Activated gamma-delta T cell treated with anti-CD3 and anti-CD28 coated beads, Interleukin-2, amount 50 U/mL, for 16 hours (primary cell): ENCODE data around the gene SPTA1.

Source experiments
- DNase-seq: peaks from one replicate; pipeline ENCODE4 v3.0.0-alpha.2; 2020; ENCODE audit warnings: low read depth

The SPTA1 gene

DNA sequence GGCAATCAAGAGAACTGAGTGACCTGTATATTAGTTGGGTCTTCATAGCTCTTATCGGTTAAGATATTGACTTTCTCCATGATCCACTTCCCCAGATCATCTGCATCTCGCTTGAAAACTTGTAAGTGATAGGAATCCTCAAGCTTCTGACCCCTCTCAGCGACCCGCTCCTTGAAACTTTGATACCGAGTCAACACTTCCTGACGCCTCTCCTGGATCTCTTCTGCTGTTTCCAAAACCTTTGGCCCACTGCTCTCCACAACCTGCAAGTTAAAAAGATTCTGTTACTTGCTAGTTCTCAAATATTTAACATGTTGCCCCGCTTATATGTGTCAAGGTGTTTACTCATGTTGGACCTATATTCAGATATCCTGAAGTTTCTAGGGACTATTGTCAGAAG is 1.4 kb downstream of the SPTA1 start:
- no peak for DNase-seq

DNA sequence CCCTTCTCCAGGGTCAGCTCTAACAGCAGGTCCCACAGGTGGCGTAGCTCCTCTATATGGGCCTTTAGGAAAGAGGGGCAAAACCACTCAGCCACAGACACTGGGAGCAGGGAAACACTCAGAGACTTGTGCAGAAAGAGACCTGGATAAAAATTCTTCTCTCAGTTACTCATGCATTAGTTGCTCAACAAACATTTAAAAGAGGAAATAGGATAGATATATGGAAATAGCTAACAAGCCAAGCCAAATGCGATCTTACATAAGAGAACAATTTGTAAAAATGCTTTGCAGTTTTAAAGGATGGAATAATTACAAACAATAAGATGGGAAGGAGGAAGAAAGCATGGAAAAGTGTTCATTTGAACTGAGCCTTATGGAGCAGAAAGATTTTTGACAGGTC is 4.9 kb downstream of the SPTA1 start:
- DNase-seq = no peak

DNA sequence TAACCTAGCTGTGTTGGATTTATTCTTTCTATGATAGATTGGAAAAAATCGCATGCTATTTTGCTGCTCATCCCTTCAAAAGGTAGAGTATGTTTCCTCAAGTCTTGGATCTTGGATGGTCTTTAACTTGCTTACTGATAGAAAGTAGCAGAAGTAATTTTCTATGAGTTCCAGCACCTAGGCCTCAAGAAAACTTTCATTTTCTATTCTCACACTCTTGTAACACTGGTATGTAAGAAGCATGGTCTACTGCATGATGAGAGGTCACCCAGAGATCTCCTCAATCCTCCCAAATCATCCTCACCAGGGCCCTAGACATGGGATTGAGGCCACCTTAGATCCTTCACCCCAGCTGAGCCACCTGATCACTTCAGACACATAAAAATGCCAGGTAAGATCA is 7.2 kb downstream of the SPTA1 start:
- DNase-seq = no peak

DNA sequence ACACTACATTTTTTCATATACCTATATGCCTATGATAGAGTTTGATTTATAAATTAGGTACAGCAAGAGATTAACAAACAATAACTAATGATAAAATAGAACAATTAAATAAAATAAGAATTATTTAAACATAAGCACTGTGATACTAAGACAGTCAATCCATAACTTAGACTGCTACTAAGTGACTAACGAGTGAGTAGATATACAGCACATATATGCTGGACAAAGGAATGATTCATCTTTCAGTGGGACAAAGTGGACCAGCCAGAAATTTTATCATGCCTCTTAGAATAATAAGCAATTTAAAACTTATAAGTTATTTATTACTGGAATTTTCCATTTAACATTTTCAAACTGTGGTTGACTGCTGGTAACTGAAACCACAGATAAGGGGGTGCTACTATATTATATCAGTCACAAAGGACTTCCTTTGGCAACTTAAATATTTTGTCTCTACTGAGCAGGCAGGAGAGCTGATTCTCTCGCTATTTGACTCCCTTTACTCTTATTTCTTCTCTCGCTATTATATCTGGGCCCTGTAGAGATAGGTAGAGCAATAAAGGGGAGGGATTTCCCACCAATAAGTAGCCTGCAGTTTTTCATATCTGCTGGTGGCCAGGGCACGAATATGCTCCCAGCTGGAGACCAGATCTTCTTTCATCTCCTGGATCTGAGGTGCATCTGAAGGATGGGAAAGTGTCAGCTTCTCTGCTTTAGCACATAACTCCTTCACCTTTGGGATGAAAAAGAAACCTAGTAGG is 10.8 kb downstream of the SPTA1 start:
- DNase-seq = no peak

DNA sequence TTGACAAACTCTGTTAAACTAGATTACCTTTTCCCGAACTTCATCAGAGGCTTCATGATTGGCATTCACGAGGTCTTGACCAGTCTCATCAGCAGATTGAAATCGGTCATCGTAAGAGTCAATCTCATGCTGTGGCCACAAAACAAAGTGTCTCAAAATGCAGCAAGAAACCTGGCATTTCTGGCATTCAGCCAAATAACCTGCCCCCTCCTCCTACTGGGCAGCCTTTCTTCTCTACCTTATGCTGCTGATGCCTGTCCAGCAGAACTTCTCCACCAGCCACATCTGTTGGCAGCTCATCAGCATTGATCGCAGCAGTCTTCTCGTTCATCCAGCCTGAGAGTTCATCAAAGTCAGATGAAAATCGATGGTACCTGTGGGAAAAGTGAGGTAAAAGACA is 12.2 kb downstream of the SPTA1 start:
- no peak for DNase-seq

DNA sequence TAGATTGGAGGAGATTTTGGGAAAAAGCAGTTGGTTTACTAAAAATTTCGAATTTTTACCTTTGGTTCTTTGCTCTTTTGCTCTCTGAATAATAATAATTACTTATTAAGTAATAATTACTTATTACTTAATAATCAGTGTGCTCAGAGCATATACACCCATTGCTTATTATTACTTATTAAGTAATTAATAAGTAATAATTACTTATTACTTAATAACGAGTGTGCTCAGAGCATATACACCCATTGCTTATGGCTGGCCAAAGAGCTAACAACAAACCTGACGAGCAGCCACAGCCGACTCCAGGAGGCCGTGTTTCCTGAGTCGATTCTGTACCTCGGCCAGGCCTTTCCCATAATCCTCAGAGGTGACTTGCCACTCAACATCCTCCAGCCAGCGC is 20.5 kb downstream of the SPTA1 start:
- DNase-seq = no peak

DNA sequence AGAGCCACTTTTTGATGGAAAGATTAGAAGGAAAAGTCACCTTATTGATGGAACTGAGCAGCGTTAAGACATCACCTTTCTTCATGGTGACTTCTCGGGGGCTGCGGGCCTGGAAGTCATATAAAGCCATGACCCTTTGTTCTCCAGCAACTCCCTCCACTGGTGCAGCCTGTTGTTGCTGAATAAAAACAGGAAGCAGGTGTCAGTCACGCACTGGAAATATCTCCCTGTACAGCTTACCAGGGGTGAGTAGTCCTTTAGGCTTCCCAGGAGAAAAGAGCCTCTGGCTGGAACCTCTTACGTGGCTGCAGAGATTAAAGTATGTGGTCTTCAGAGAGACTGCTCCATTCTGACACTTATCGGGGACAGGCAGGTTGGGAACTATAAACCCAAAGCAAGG is 31.9 kb downstream of the SPTA1 start:
- DNase-seq = no peak

DNA sequence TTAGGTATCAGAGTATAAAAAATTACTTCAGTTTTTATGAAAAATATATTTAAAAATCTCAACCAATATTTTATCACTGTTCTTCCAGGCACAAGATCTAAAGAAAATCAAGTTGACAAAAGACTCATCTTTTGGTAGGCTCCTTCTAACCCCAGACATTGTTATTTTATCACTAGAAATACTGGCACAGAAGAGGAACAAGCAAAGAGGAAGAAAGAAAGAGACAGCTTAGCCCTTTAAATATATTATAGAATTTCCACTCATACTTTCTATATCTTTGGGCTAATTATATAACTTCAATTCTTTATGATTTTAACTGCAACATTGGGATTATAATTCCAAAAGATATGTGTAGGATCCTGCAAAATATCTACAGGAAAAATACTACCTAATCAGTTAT is 32.4 kb downstream of the SPTA1 start:
- no peak for DNase-seq

DNA sequence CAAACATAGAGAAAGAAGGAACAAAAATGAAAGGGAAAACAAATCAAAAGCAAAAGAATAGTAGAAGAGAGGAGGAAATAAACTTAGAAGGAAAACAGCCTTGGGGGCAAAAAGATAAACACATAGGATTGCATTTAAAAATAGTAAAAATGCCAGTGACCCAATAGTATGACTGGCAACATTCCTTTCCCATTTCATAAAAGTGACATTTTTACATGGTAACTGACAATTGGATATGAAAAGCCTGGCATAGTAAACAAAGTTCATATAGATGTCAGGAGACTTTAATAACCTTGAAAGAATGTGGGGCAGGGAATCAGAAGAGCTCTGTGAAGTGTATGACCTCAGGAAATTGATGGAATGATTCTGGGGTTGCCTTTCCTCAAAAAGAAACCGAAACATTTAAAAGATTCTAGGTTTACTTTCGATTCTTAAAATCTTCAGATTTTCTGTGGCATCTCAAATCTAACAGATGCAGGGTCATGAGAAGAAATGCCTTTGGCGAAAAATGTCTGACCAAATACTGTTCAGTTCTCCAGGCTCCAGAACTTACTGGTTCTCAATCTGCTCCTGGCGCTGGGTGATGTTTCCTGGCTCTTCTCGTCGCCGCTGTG is 33.7 kb downstream of the SPTA1 start:
- DNase-seq = no peak

DNA sequence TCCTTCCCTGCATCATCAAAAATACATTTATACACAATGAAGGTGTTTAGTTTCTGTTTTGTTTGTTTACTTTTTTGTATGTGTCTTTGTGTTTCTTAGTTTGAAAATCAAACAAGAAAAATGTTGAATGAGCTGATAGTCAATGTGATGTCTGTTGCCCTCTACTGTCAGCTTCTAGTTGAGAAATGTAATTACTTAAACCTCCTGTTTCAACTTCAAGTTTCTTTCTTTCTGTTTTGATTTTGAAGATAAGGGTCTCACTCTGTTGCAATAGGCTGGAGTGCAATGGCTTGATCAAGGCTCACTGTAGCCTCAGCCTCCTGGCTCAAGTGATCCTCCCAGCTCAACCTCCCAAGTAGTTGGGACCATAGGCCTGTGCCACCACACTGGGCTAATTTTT is 37.5 kb downstream of the SPTA1 start:
- DNase-seq = no peak

DNA sequence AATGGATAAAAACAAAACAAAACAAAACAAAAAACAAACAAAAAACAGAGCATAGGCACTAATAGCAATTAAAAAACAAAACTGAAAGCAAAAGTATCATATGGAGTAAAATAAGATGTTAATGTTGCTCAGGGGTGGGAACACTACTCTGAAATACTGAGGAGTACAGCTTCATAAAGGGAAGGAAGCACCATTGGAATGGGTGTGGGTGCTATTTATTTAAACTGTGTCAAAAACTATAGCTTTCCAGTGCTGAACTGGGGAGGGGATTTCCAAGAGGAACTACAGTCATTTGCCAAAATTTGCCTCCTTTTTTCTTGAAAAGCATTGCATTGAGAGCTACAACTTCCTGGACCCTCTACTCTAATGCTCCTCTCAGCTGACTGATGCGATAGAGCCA is 40.0 kb downstream of the SPTA1 start:
- no peak for DNase-seq

DNA sequence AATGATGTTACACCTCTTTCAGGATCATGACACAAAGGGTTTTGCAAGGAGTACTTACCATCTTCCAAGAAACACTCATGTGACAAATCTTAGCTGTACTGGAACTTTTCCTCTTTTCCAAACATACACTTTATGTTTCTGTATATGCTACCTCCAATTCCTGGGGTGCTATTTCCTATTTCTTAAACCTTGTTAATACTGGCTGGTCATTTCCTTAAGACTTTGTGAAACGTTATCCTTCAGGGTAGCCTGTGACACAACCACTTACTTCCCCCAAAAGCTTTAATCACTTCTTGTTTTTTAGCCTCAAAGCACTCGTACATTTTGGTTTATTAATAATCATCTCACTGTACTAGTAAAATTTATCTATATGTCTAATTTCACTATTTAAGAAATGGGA is 42.1 kb downstream of the SPTA1 start:
- DNase-seq = no peak

DNA sequence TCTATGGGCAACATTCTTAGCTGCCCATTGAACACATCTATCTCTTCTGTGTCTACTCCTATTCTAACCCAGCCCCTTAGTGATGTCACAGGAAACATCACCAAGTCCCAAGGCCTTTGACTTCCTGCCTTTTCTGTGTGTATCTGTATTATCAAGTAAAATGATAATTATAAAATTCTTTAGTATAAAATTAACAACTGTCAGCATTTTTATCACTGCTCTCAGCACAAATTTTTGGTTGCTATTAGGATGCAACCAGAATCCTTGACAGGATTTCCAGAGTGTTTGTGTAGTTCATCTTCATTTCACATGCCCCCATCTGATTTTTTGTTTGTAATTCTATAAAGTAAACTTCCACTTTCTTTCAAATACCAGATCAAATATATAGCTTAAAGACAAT is 47.6 kb downstream of the SPTA1 start:
- no peak for DNase-seq

DNA sequence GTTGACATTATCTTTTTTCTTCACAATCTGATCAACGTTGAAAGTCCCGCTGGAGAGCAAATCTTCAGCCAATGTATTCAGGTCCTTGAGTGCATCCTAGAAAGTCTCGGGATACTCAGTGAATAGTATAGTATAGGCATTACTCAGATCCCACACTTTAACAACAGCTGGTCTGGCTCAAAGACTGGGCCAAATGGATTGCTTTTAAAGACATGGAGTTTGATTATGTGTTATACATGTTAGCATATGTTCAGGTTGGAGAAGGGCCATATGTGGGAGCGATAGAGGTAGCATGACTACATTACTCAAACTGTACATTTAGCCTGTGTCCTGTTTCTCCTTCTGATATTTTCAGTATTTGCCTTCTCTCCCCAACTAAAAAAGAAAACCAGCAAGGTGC is 48.4 kb downstream of the SPTA1 start:
- DNase-seq = no peak

DNA sequence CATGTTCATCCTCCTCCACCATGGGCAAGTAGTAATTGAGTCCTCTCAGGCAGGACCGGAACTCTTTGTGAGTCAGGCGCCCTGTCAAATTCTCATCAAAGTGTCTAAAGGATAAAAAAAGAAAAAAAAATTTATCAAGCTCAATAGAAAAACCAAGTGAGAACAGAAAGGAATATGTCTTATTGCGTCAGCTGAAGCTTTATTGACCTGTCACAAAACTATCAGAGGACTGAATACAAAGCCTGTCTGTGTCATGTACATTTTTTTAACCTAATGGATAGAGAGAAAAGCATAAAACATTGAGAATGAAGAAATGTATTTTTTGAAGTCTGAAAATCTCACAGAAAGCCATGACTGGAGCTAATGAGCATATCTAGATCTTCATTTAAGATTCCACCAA is 72.8 kb downstream of the SPTA1 start:
- DNase-seq = no peak

DNA sequence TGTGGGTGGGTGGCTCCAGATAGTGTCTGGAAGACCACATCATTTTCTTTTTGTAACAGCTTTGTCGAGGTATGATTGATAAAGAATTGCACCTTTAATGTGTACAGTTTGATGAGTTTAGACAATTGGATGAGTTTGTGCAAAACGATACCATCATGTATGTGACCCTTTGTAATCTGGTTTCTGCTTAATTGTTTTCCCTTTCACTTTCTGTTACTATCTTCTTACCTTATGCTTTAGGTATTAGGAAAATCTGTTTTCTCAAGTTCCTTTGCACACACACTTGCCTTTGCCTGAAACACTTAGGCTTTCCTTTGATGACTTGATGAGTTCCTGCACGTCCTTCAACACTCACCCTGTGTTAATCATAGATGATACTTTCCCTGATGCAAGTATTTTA is 74.6 kb downstream of the SPTA1 start:
- DNase-seq = no peak

DNA sequence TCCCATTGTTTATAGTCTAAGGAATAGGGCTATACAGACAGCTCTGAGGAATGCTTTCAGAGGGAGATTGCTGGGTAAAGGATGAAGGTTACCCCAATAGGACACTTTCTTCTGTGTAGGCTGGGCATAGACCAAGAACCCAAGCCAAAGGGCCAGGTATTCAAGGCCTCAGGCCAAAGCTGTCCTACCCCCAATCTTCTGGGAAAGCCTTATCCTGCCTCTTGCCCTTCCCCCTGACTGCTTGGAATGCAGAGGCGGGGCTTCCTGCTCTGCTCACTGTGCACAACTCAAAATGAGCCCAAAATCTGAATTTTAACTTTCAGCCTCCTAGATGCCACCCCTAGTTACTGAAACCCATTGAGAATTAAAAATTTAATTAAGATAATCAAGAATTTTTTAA is 79.2 kb downstream of the SPTA1 start:
- no peak for DNase-seq

DNA sequence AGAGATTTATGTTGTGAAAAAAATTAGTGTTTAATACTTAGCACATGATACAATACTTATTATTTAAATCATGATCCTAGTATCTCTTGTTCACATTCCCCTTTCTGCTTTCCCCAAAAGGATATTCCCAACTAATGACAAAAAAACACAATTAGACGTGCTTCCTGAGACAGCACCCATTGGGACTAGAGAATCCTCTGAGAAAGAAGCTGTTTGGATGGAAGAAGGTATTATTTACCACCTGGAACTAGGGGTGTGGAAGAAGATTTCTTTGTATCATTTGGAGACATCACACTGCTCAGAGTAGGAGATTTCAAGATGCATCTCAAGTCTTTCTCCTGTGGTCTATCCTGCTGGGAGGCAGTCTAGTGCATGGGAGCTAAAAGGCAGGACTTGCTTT is 81.5 kb downstream of the SPTA1 start, which contains the start of gene OR10Z1:
OR10Z1 (plus strand) TSS at position 301 of the 400 bp plus-strand sequence. CDS start 1,171 bp downstream, outside the sequence.
- DNase-seq = no peak

DNA sequence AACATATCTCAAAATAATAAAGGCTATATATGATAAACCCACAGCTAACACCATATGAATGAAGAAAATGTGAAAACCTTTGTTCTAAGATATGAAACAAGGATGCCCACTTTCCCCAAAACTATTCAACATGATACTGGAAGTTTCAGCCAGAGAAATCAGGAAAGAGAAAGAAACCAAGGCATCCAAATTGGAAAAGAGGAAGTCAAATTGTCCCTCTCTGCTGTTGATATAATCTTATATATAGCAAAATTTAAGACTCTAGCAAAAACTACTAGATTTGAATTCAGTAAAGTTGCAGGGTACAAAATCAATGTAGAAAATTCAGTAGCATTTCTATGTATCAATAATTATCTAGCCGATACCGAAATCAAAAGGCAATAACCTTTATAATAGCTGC is 85.8 kb downstream of the SPTA1 start:
- no peak for DNase-seq

DNA sequence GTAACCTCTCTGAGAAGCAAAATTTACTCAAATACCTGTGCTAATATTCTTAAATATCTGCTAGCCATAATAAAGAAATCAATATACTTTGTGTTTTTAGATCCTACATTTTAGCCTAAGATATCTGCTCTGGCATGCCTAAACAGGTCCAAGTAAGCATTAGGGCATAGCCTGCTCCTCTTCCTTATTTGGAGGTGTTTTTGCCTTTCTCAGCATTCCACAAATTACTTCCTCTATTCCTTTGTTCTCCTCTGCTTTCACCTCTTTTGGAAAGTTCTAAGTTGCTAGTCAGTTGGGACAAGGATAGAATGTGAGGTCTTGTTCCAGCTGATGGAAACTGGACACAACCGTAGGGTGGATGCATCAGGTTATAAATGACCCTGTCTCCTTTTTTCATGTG is 99.6 kb downstream of the SPTA1 start:
- DNase-seq = no peak

DNA sequence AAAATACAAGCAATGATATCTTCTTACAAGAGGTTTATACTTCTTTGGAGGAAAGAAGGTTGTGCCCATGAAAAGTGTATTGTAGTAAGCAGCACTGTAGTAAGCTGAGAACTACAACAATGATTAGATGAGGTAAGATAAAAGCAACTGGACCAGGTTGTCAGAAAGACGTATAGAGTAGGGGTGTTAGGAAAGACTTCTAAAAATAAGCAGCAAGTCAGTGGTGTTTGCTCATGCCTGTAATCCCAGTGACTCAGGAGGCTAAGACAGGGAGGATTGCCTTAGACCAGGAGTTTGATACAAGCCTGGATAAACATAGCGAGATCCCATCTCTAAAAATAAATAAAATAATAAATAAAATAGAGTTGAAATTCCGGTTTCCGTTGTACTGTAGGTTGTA is 102.6 kb downstream of the SPTA1 start:
- DNase-seq = no peak

DNA sequence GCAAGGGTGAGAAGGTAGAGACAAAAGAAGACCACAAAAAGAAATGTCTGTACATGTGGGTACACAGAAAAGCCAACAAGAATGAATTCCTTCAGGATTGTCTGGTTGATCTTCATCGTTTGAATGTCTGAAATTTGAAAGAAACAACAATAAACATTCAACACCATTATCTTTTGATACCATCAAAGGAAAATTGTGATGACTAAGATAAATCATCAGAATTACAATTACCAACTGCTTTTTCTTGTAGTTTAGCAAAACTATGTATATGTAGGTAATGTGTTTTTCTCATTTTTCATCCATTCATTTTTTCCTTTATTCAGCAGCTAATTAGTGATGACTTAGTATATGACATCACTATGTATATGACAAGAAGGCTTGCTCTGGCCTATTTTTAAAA is 106.8 kb downstream of the SPTA1 start, which contains the start of gene OR10X1:
OR10X1 (minus strand) TSS at position 167 of the 400 bp plus-strand sequence; CDS start at position 167, 0 bp downstream.
- no peak for DNase-seq

DNA sequence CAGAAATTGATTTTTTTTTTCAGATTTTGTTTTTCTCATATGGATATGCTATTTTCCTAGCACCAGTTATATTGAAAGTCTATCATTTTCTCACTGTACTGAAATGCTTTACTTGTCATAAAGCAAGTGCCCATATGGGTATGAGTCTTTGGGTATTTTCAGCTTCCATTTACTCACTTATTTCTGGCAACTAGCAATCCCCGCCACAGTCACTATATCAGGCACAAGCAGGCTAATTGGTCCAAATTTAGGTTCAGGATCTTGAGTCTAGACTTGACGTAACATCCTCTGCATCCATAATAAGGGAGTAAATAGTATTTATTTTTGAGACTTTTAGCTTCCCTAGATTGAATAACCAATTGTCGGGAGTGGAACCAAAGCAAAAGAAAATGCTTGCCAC is 109.0 kb downstream of the SPTA1 start:
- DNase-seq = no peak

DNA sequence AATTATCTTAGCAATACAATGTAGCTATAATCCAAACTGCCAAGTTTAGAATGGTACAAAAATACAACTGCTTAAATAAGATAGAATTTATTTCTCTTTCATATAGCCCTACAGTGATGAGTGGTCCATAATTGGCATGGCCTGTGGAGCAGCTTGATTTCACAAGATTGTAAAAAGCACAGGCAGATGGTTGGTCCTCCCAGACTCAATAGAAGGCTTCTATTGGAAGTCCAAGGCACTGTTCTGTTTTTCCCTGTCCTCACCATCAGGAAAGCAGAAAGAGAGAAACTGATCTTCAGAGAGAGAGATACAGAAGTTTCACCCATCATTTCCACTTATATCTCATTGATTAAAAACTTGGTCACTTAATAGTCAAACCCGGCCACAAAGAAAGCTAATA is 114.3 kb downstream of the SPTA1 start:
- no peak for DNase-seq
